Loucy (cell line): ENCODE data around the gene CYFIP1.

Experiments used
- H2AFZ ChIP-seq: fragments of 200-600 bp; sonication (generic); 2 replicates; pipeline ENCODE4 v1.6.0; 2016; ENCODE audit warnings: antibody characterized with exemption, mild to moderate bottlenecking, low read length, moderate library complexity
- H3F3A ChIP-seq: fragments of 200-600 bp; 2 replicates; pipeline ENCODE4 v1.6.0; 2016; ENCODE audit warnings: antibody characterized with exemption, low read depth, mild to moderate bottlenecking
- H3K27me3 ChIP-seq: fragments of 200-600 bp; sonication (generic); 2 replicates; pipeline ENCODE4 v1.6.1; 2014; ENCODE audit warnings: low read length, mild to moderate bottlenecking; ENCODE audit not compliant: insufficient read depth, poor library complexity, severe bottlenecking
- H3K36me3 ChIP-seq: fragments of 200-600 bp; sonication (generic); 2 replicates; pipeline ENCODE4 v1.6.1; 2016; ENCODE audit warnings: low read length; ENCODE audit not compliant: insufficient read depth
- H3K4me1 ChIP-seq: fragments of 200-600 bp; sonication (generic); 2 replicates; pipeline ENCODE4 v1.5.1; 2014; ENCODE audit warnings: low read length, mild to moderate bottlenecking; ENCODE audit not compliant: insufficient read depth, poor library complexity, severe bottlenecking
- H3K4me2 ChIP-seq: fragments of 200-600 bp; sonication (generic); 2 replicates; pipeline ENCODE4 v1.6.0; 2014; ENCODE audit warnings: antibody characterized with exemption, low read length, low read depth, mild to moderate bottlenecking; ENCODE audit not compliant: poor library complexity, severe bottlenecking
- H3K4me3 ChIP-seq: fragments of 200-600 bp; sonication (generic); 2 replicates; pipeline ENCODE4 v1.5.1; 2014; ENCODE audit warnings: low read length, mild to moderate bottlenecking, mixed read lengths; ENCODE audit not compliant: poor library complexity, severe bottlenecking
- H3K79me2 ChIP-seq: fragments of 200-600 bp; sonication (generic); 2 replicates; pipeline ENCODE4 v1.6.1; 2014; ENCODE audit warnings: low read length; ENCODE audit not compliant: insufficient read depth
- H3K9ac ChIP-seq: fragments of 200-600 bp; sonication (generic); 2 replicates; pipeline ENCODE4 v1.6.0; 2014; ENCODE audit warnings: mild to moderate bottlenecking, low read depth, low read length, moderate library complexity; ENCODE audit not compliant: poor library complexity, severe bottlenecking
- H3K9me2 ChIP-seq: fragments of 200-600 bp; sonication (generic); replicated peaks from 2 replicates; pipeline ENCODE4 v1.6.1; 2016; ENCODE audit warnings: low read depth, low read length, mixed read lengths
- H3K9me3 ChIP-seq: fragments of 200-600 bp; sonication (generic); 2 replicates; pipeline ENCODE4 v1.6.1; 2014; ENCODE audit warnings: mild to moderate bottlenecking, antibody characterized with exemption, low read length, low read depth; ENCODE audit not compliant: insufficient read depth
- H4K20me1 ChIP-seq: fragments of 200-600 bp; sonication (generic); 2 replicates; pipeline ENCODE4 v1.6.0; 2014; ENCODE audit warnings: antibody characterized with exemption, low read length, mild to moderate bottlenecking; ENCODE audit not compliant: insufficient read depth, poor library complexity, severe bottlenecking
- EZH2phosphoT487 ChIP-seq: fragments of 200-600 bp; IDR thresholded peaks from 2 replicates; pipeline ENCODE4 v1.6.1; 2018; ENCODE audit warnings: antibody characterized with exemption, mild to moderate bottlenecking, moderate library complexity, borderline replicate concordance
- TF ChIP-seq, protein P1 (sequence below): fragments of 200-600 bp; sonication (generic); conservative IDR thresholded peaks from 2 replicates; pipeline ENCODE4 v1.5.1; 2014; ENCODE audit warnings: mild to moderate bottlenecking, antibody characterized with exemption, low read length

The CYFIP1 gene

GRCh38 chr15:22856659-22857058, 123.5 kb downstream of the CYFIP1 start:
- Histone ChIP-seq H3K36me3 (peaks cover 71% of the 10 kb centered on the region; the same call in 1 of the 2 replicates), H3K27me3 (no peaks in the 10 kb centered on the region), H3F3A (no peaks in the 10 kb centered on the region), H3K4me1 (no peaks in the 10 kb centered on the region), H3K79me2 (no peaks in the 10 kb centered on the region), H3K9me2 (no peaks in the 10 kb centered on the region), H3K4me2 (no peak overlapping the region), H3K9me3 (no peaks in the 10 kb centered on the region), H3K4me3 (no peak overlapping the region), H3K9ac (no peak overlapping the region), H4K20me1 (no peaks in the 10 kb centered on the region), H2AFZ (no peak overlapping the region)
- TF ChIP-seq EZH2phosphoT487: no peak
- TF ChIP-seq, protein P1, sequence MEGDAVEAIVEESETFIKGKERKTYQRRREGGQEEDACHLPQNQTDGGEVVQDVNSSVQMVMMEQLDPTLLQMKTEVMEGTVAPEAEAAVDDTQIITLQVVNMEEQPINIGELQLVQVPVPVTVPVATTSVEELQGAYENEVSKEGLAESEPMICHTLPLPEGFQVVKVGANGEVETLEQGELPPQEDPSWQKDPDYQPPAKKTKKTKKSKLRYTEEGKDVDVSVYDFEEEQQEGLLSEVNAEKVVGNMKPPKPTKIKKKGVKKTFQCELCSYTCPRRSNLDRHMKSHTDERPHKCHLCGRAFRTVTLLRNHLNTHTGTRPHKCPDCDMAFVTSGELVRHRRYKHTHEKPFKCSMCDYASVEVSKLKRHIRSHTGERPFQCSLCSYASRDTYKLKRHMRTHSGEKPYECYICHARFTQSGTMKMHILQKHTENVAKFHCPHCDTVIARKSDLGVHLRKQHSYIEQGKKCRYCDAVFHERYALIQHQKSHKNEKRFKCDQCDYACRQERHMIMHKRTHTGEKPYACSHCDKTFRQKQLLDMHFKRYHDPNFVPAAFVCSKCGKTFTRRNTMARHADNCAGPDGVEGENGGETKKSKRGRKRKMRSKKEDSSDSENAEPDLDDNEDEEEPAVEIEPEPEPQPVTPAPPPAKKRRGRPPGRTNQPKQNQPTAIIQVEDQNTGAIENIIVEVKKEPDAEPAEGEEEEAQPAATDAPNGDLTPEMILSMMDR: no peak

- TF ChIP-seq, protein P1: no peak
- TF ChIP-seq EZH2phosphoT487: no peak
- Histone ChIP-seq H3K9me2 (no peaks in the 10 kb centered on the region), H4K20me1 (no peaks in the 10 kb centered on the region), H3K36me3 (peaks cover 65% of the 10 kb centered on the region; the same call in 1 of the 2 replicates), H3F3A (no peaks in the 10 kb centered on the region), H3K79me2 (no peaks in the 10 kb centered on the region), H3K4me3 (no peak overlapping the region), H3K27me3 (no peaks in the 10 kb centered on the region), H3K4me1 (no peaks in the 10 kb centered on the region), H3K9me3 (no peaks in the 10 kb centered on the region), H2AFZ (no peak overlapping the region), H3K4me2 (no peak overlapping the region), H3K9ac (no peak overlapping the region)
These were observed 124.4 kb downstream of the CYFIP1 start for GRCh38 chr15:22855791-22856190.

GRCh38 chr15:22851513-22851912, 128.7 kb downstream of the CYFIP1 start:
- Histone ChIP-seq H3K27me3 (no peaks in the 10 kb centered on the region), H2AFZ (no peak overlapping the region), H3K79me2 (peaks cover 32% of the 10 kb centered on the region), H3K9ac (no peak overlapping the region), H4K20me1 (peaks cover 8% of the 10 kb centered on the region), H3F3A (no peaks in the 10 kb centered on the region), H3K9me3 (no peaks in the 10 kb centered on the region), H3K36me3 (peaks cover 50% of the 10 kb centered on the region; the same call in 1 of the 2 replicates), H3K4me2 (no peak overlapping the region), H3K9me2 (no peaks in the 10 kb centered on the region), H3K4me3 (no peak overlapping the region), H3K4me1 (no peaks in the 10 kb centered on the region)
- no peak for TF ChIP-seq EZH2phosphoT487
- TF ChIP-seq, protein P1: no peak
